ENCODE results near the gene PIN4. TPM values are rescaled to one million over a fixed set of nuclear protein-coding genes. Genes with fewer than 3 reads are reported as not detected.

The PIN4 gene
- total and polyA plus RNA-seq, 9 donors: 5.3 to 33.6 (median 10.1) TPM

GRCh38 chrX:72202792-72203401 is 21.3 kb downstream of the PIN4 start:
- no peaks in the 10 kb centered on the region for H3K4me1 ChIP-seq (ENCODE audit: insufficient read depth)
- intact Hi-C loops (cut with DNase I): no loop called here
- no peaks in the 10 kb centered on the region for H3K27me3 ChIP-seq
- H3K4me3 ChIP-seq: no peak overlapping the region
- no peaks in the 10 kb centered on the region for H3K36me3 ChIP-seq
- no peak for DNase-seq
- H3K9me3 ChIP-seq: no peaks in the 10 kb centered on the region
- H3K27ac ChIP-seq: no peak overlapping the region
- TF ChIP-seq EP300 (IDR thresholded peaks at IDR 0.05) (no peak), POLR2A (IDR thresholded peaks at IDR 0.05) (no peak), CTCF (IDR thresholded peaks at IDR 0.05) (no peak)
- 51 to 55% (median 52%) methylated on average over 4 of the region's 4 CpGs for WGBS, 3 donors

GRCh38 chrX:72203421-72203820 is 21.9 kb downstream of the PIN4 start:
- Histone ChIP-seq H3K36me3 (no peaks in the 10 kb centered on the region), H3K27me3 (no peaks in the 10 kb centered on the region), H3K4me1 (ENCODE audit: insufficient read depth) (no peaks in the 10 kb centered on the region), H3K9me3 (no peaks in the 10 kb centered on the region), H3K27ac (no peak overlapping the region), H3K4me3 (no peak overlapping the region)
- 66 to 78% (median 73%) methylated on average over 6 of the region's 6 CpGs for WGBS, 3 donors
- no peak for DNase-seq
- TF ChIP-seq POLR2A (IDR thresholded peaks at IDR 0.05): no peak
- no peak for TF ChIP-seq CTCF (IDR thresholded peaks at IDR 0.05)
- TF ChIP-seq EP300 (IDR thresholded peaks at IDR 0.05): no peak
- intact Hi-C loops (cut with DNase I): no loop called here

GRCh38 chrX:72205706-72206105 is 24.1 kb downstream of the PIN4 start:
- WGBS, 3 donors: 82 to 92% (median 88%) methylated on average over 2 of the region's 2 CpGs
- TF ChIP-seq CTCF (IDR thresholded peaks at IDR 0.05) (no peak), POLR2A (IDR thresholded peaks at IDR 0.05) (no peak), EP300 (IDR thresholded peaks at IDR 0.05) (no peak)
- intact Hi-C loops (cut with DNase I): no loop called here

GRCh38 chrX:72207366-72207765 is 25.8 kb downstream of the PIN4 start:
- Histone ChIP-seq H3K36me3 (no peaks in the 10 kb centered on the region), H3K27ac (no peak overlapping the region), H3K27me3 (no peaks in the 10 kb centered on the region), H3K4me1 (ENCODE audit: insufficient read depth) (no peaks in the 10 kb centered on the region), H3K9me3 (no peaks in the 10 kb centered on the region), H3K4me3 (no peak overlapping the region)
- TF ChIP-seq EP300 (IDR thresholded peaks at IDR 0.05) (no peak), CTCF (IDR thresholded peaks at IDR 0.05) (no peak), POLR2A (IDR thresholded peaks at IDR 0.05) (no peak)
- no peak for DNase-seq
- intact Hi-C loops (cut with DNase I): no loop called here
- 80 to 89% (median 85%) methylated on average over 4 of the region's 4 CpGs for WGBS, 3 donors

More at GRCh38 chrX:72205706-72206105, 24.1 kb downstream of the PIN4 start:
- H3K4me1 ChIP-seq (ENCODE audit: insufficient read depth): no peaks in the 10 kb centered on the region
- no peak overlapping the region for H3K27ac ChIP-seq
- no peaks in the 10 kb centered on the region for H3K36me3 ChIP-seq
- no peaks in the 10 kb centered on the region for H3K9me3 ChIP-seq
- H3K27me3 ChIP-seq: no peaks in the 10 kb centered on the region
- DNase-seq: no peak
- H3K4me3 ChIP-seq: no peak overlapping the region
